Pancreas (tissue), 10 donors: ENCODE measurements around the gene DOCK1. TPM values are rescaled to one million over a fixed set of nuclear protein-coding genes. Genes with fewer than 3 reads are reported as not detected.
A peak's percentile ranks its signal among the peaks of the same experiment; 100 is the strongest.

Experiments used
- ATAC-seq, 4 donors: fragments of 200-7000 bp; cut with Tn5 transposase; one replicate each; pipeline versions ENCODE4 v1.8.0 to v1.9.1; 2020; ENCODE audit warnings: mild to moderate bottlenecking in 4 of 4, moderate library complexity in 4 of 4
- DNase-seq, 6 donors: peaks; one replicate each; pipeline ENCODE4 v3.0.0-alpha.2; 2020
- FAIRE-seq: peaks from 2 replicates; lab custom pipeline; 2012; peaks lifted over from hg19 to GRCh38; lab: Jason Lieb, UNC
- H3K27ac ChIP-seq, 4 donors: fragments of 200-600 bp; sonication (generic); 1 replicate in 3 of 4; 2 replicates in 1 of 4; pipeline versions ENCODE4 v1.5.0 to v1.8.0; 2020
- H3K27me3 ChIP-seq, 4 donors: fragments of 200-600 bp; one replicate each; pipeline ENCODE4 v1.8.0; 2021
- H3K36me3 ChIP-seq, 3 donors: fragments of 200-600 bp; sonication (generic) in 1 of 3; one replicate each; pipeline versions ENCODE4 v1.5.0 to v1.8.0; 2020 to 2021
- H3K4me1 ChIP-seq, 3 donors: fragments of 200-600 bp; one replicate each; pipeline ENCODE4 v1.8.0; 2021
- H3K4me3 ChIP-seq, 4 donors: fragments of 200-600 bp; sonication (generic) in 2 of 4; one replicate each; pipeline versions ENCODE4 v1.5.0 to v1.8.0; 2020 to 2021
- H3K9me3 ChIP-seq, 4 donors: fragments of 200-600 bp; one replicate each; pipeline ENCODE4 v1.8.0; 2021
- CTCF ChIP-seq, 4 donors: fragments of 200-600 bp; sonication (generic) in 3 of 4; IDR thresholded peaks; one replicate each; pipeline versions ENCODE4 v1.5.0 to v1.8.0; 2021; ENCODE audit warnings: antibody characterized with exemption in 4 of 4
- WGBS, 2 donors: extraction: QIAGEN DNeasy Blood & Tissue Kit; methylation state at CpG; one replicate each; pipeline ENCODE4 v1.1.7; 2013; 5-methylcytosine and 5-hydroxymethylcytosine counted together
- intact Hi-C, 3 donors: fragments of 100-400 bp; cut with DNase I; formaldehyde crosslinking; loops; one replicate each; pipeline versions ENCODE4 v1.11.1 to v1.14.2; 2022
- polyA plus RNA-seq, 2 donors: library from polyadenylated mRNA; stranded (reverse); fragments of 200-250 nt; gene quantifications; one replicate each; pipeline ENCODE4 v1.2.3, GENCODE V29; 2013
- total RNA-seq, 6 donors: library from RNA; stranded (reverse); fragmentation: NEBNext Ultra II Directional in 4 of 6; extraction: Animal tissue kit (Norgen Biotek cat#: 25700) in 4 of 6; gene quantifications; one replicate each; pipeline versions ENCODE4 v1.2.1 to v1.2.4, GENCODE V29; 2021 to 2023
- donor health status: healthy with polysubstance abuse.
- donor health status: DM: no; HTN: no; CAD: no; lungs with moderate emphysema.
- donor health status: DM: no; HTN: no; CAD: no.
- donor health status: control.
- donor health status: control.
- donor health status: Bipolar disorder and iron deficiency.
- donor health status: DM: yes; HTN: yes; CAD: no.
- donor health status: DM: no; HTN: no; CAD: no.
- donor health status: DM: no; HTN: no; CAD: no.
- donor health status: DM: yes; HTN: yes; CAD: no.

Gene DOCK1
- total and polyA plus RNA-seq, 8 donors = 12.1 to 38.6 (median 24.2) TPM

GRCh38 chr10:127081851-127082345, 176.7 kb downstream of the DOCK1 start:
- FAIRE-seq (no peak), ATAC-seq (no peak), DNase-seq (no peak)
- WGBS, 2 donors = 91 to 93% methylated on average over 10 of the region's 10 CpGs
- Histone ChIP-seq H3K9me3 (no peaks in the 10 kb centered on the region), H3K27ac (no peak overlapping the region), H3K36me3 (no peaks in the 10 kb centered on the region), H3K4me3 (no peak overlapping the region), H3K4me1 (no peaks in the 10 kb centered on the region), H3K27me3 (no peaks in the 10 kb centered on the region)
- TF ChIP-seq CTCF (IDR thresholded peaks at IDR 0.05) = no peak
- intact Hi-C loops = no loop called here

GRCh38 chr10:127082651-127083050, 177.4 kb downstream of the DOCK1 start:
- Histone ChIP-seq H3K4me1 (no peaks in the 10 kb centered on the region), H3K9me3 (no peaks in the 10 kb centered on the region), H3K36me3 (no peaks in the 10 kb centered on the region), H3K4me3 (no peak overlapping the region), H3K27me3 (no peaks in the 10 kb centered on the region), H3K27ac (no peak overlapping the region)
- ATAC-seq (no peak), FAIRE-seq (no peak), DNase-seq (no peak)
- WGBS, 2 donors = 92 to 100% methylated on average over 4 of the region's 4 CpGs
- no peak for TF ChIP-seq CTCF (IDR thresholded peaks at IDR 0.05)
- intact Hi-C loops = no loop called here

- 92 to 94% methylated on average over 5 of the region's 5 CpGs for WGBS, 2 donors
- FAIRE-seq = no peak
These were observed 180.7 kb downstream of the DOCK1 start for GRCh38 chr10:127085957-127086356.

GRCh38 chr10:127088908-127089307, 183.7 kb downstream of the DOCK1 start:
- intact Hi-C loops = no loop called here
- Histone ChIP-seq H3K27me3 (no peaks in the 10 kb centered on the region), H3K4me3 (no peak overlapping the region), H3K36me3 (no peaks in the 10 kb centered on the region), H3K9me3 (no peaks in the 10 kb centered on the region), H3K4me1 (peaks cover 0 to 7% (median 4%) of the 10 kb centered on the region in 3 donors), H3K27ac (no peak overlapping the region)
- TF ChIP-seq CTCF (IDR thresholded peaks at IDR 0.05) = no peak
- no peak for FAIRE-seq
- ATAC-seq = no peak
- 97% methylated on average over 10 of the region's 10 CpGs for WGBS, 2 donors
- DNase-seq = peak in 1 of 6 donors; percentile 50

More at GRCh38 chr10:127085957-127086356, 180.7 kb downstream of the DOCK1 start:
- TF ChIP-seq CTCF (IDR thresholded peaks at IDR 0.05) = no peak
- no peak for ATAC-seq
- H3K4me3 ChIP-seq = no peak overlapping the region
- no peak for DNase-seq
- no peaks in the 10 kb centered on the region for H3K9me3 ChIP-seq
- no peak overlapping the region for H3K27ac ChIP-seq
- intact Hi-C loops = no loop called here
- no peaks in the 10 kb centered on the region for H3K36me3 ChIP-seq
- no peaks in the 10 kb centered on the region for H3K27me3 ChIP-seq
- H3K4me1 ChIP-seq = peaks cover 0 to 7% (median 4%) of the 10 kb centered on the region in 3 donors

GRCh38 chr10:127089446-127089845, 184.2 kb downstream of the DOCK1 start:
- Histone ChIP-seq H3K36me3 (no peaks in the 10 kb centered on the region), H3K27ac (no peak overlapping the region), H3K4me1 (peaks cover 0 to 7% (median 4%) of the 10 kb centered on the region in 3 donors), H3K27me3 (no peaks in the 10 kb centered on the region), H3K9me3 (no peaks in the 10 kb centered on the region), H3K4me3 (no peak overlapping the region)
- FAIRE-seq (no peak), ATAC-seq (no peak), DNase-seq (no peak)
- no peak for TF ChIP-seq CTCF (IDR thresholded peaks at IDR 0.05)
- intact Hi-C loops = no loop called here
- 86 to 92% methylated on average over 5 of the region's 5 CpGs for WGBS, 2 donors
